Endodermal cell (in vitro differentiated cells): ENCODE data around the gene BRPF3. TPM values are rescaled to one million over a fixed set of nuclear protein-coding genes. Genes with fewer than 3 reads are reported as not detected.
A peak's percentile ranks its signal among the peaks of the same experiment; 100 is the strongest.

Source experiments
- DNase-seq: peaks from one replicate; pipeline ENCODE4 v3.0.0-alpha.2; 2017
- H3K27ac ChIP-seq: 2 replicates; pipeline ENCODE4 v1.5.1; 2013; ENCODE audit warnings: mild to moderate bottlenecking, low read depth, low read length, moderate library complexity
- H3K27me3 ChIP-seq: 2 replicates; pipeline ENCODE4 v1.6.1; 2013; ENCODE audit warnings: mild to moderate bottlenecking, low read length, moderate library complexity; ENCODE audit not compliant: insufficient read depth, control insufficient read depth, poor library complexity, severe bottlenecking
- H3K36me3 ChIP-seq: 2 replicates; pipeline ENCODE4 v1.7.0; 2013; ENCODE audit warnings: mild to moderate bottlenecking, low read length, moderate library complexity; ENCODE audit not compliant: control insufficient read depth, insufficient read depth
- H3K4me1 ChIP-seq: one replicate; pipeline ENCODE4 v1.7.0; 2013; ENCODE audit warnings: low read length; ENCODE audit not compliant: control insufficient read depth, insufficient read depth
- H3K4me3 ChIP-seq: 2 replicates; pipeline ENCODE4 v1.5.1; 2013; ENCODE audit warnings: mild to moderate bottlenecking, low read length, moderate library complexity
- H3K9ac ChIP-seq: 2 replicates; pipeline ENCODE4 v1.6.1; 2013; ENCODE audit warnings: mild to moderate bottlenecking, low read length, moderate library complexity; ENCODE audit not compliant: poor library complexity, severe bottlenecking; ENCODE audit errors: extremely low read depth
- H3K9me3 ChIP-seq: 2 replicates; pipeline ENCODE4 v1.6.1; 2013; ENCODE audit warnings: mild to moderate bottlenecking, low read length, moderate library complexity; ENCODE audit not compliant: control insufficient read depth
- H3K27ac Mint-ChIP-seq: 2 replicates; pipeline ENCODE4 v1.8.0; 2020; ENCODE audit warnings: mixed read lengths
- H3K27me3 Mint-ChIP-seq: 2 replicates; pipeline ENCODE4 v1.8.0; 2021; ENCODE audit warnings: mild to moderate bottlenecking, mixed read lengths; ENCODE audit not compliant: insufficient read depth
- H3K36me3 Mint-ChIP-seq: 2 replicates; pipeline ENCODE4 v1.8.0; 2020; ENCODE audit warnings: low read depth, mixed read lengths
- H3K4me1 Mint-ChIP-seq: 2 replicates; pipeline ENCODE4 v1.8.0; 2020; ENCODE audit warnings: mixed read lengths
- H3K4me3 Mint-ChIP-seq: 2 replicates; pipeline ENCODE4 v1.8.0; 2020; ENCODE audit warnings: mild to moderate bottlenecking, moderate library complexity, mixed read lengths
- H3K9me3 Mint-ChIP-seq: 2 replicates; pipeline ENCODE4 v1.8.0; 2020; ENCODE audit warnings: mild to moderate bottlenecking, mixed read lengths
- CTCF ChIP-seq: fragments of 200-600 bp; sonication (generic); conservative IDR thresholded peaks from 2 replicates; pipeline ENCODE4 v1.5.0; 2021; ENCODE audit warnings: antibody characterized with exemption, mild to moderate bottlenecking
- WGBS, 2 experiments: methylation state at CpG; one replicate each; pipeline versions ENCODE4 v1.1.5 to v1.1.7; 2013; ENCODE audit warnings: missing lambda C conversion rate in 2 of 2, mixed read lengths in 1 of 2; ENCODE audit not compliant: insufficient coverage in 1 of 2, insufficient read length in 1 of 2; 5-methylcytosine and 5-hydroxymethylcytosine counted together
- total RNA-seq, 2 donors: library from RNA; stranded (reverse); fragmentation: NEBNext Ultra II Directional in 1 of 2; extraction: Animal tissue kit (Norgen Biotek cat#: 25700) in 1 of 2; gene quantifications; 2 replicates in 1 of 2; 3 replicates in 1 of 2; pipeline ENCODE4 v1.2.1, GENCODE V29; 2021

Gene BRPF3
- total RNA-seq, 2 donors from 2014 or later: 30.4 to 46.8 TPM

GRCh38 chr6:36242626-36243025 is 46.1 kb downstream of the BRPF3 start:
- Mint-ChIP-seq H3K36me3 (no peaks in the 10 kb centered on the region), H3K4me1 (peaks cover 36% of the 10 kb centered on the region), H3K27me3 (no peaks in the 10 kb centered on the region), H3K9me3 (no peaks in the 10 kb centered on the region), H3K27ac (no peak overlapping the region), H3K4me3 (no peak overlapping the region)
- DNase-seq: no peak
- H3K27ac ChIP-seq: no peak overlapping the region
- WGBS, 2 experiments: 87 to 100% methylated on average over 1 to 4 of the region's 4 CpGs
- no peaks in the 10 kb centered on the region for H3K27me3 ChIP-seq
- H3K9me3 ChIP-seq: no peaks in the 10 kb centered on the region
- TF ChIP-seq CTCF: no peak
- H3K4me1 ChIP-seq: peaks cover 8% of the 10 kb centered on the region
- no peak overlapping the region for H3K9ac ChIP-seq
- H3K4me3 ChIP-seq: no peak overlapping the region
- H3K36me3 ChIP-seq: no peaks in the 10 kb centered on the region

- H3K27me3 ChIP-seq: no peaks in the 10 kb centered on the region
- H3K27ac Mint-ChIP-seq: no peak overlapping the region
- H3K4me1 ChIP-seq: peaks cover 8% of the 10 kb centered on the region
- no peaks in the 10 kb centered on the region for H3K9me3 Mint-ChIP-seq
- H3K36me3 Mint-ChIP-seq: no peaks in the 10 kb centered on the region
- TF ChIP-seq CTCF: no peak
- H3K27me3 Mint-ChIP-seq: no peaks in the 10 kb centered on the region
- no peaks in the 10 kb centered on the region for H3K9me3 ChIP-seq
- peaks cover 36% of the 10 kb centered on the region for H3K4me1 Mint-ChIP-seq
- DNase-seq: peak; percentile 36
- no peak overlapping the region for H3K4me3 Mint-ChIP-seq
- H3K4me3 ChIP-seq: no peak overlapping the region
- no peak overlapping the region for H3K9ac ChIP-seq
- H3K36me3 ChIP-seq: no peaks in the 10 kb centered on the region
- 85 to 100% methylated on average over 2 to 3 of the region's 3 CpGs for WGBS, 2 experiments
- no peak overlapping the region for H3K27ac ChIP-seq
These were observed 47.1 kb downstream of the BRPF3 start for GRCh38 chr6:36243562-36244212.

GRCh38 chr6:36244641-36245280 is 48.2 kb downstream of the BRPF3 start:
- H3K4me3 Mint-ChIP-seq: no peak overlapping the region
- no peak for TF ChIP-seq CTCF
- DNase-seq: peak; percentile 87
- H3K27me3 Mint-ChIP-seq: no peaks in the 10 kb centered on the region
- 89 to 92% methylated on average over 8 of the region's 8 CpGs for WGBS, 2 experiments
- Histone ChIP-seq H3K4me3 (no peak overlapping the region), H3K9ac (no peak overlapping the region), H3K27ac (peak overlapping the region; percentile 15), H3K4me1 (peaks cover 8% of the 10 kb centered on the region), H3K9me3 (no peaks in the 10 kb centered on the region), H3K36me3 (no peaks in the 10 kb centered on the region), H3K27me3 (no peaks in the 10 kb centered on the region)
- H3K36me3 Mint-ChIP-seq: no peaks in the 10 kb centered on the region
- peak overlapping the region; percentile 60 for H3K27ac Mint-ChIP-seq
- H3K9me3 Mint-ChIP-seq: no peaks in the 10 kb centered on the region
- H3K4me1 Mint-ChIP-seq: peaks cover 33% of the 10 kb centered on the region
